GM18526 (cell line): ENCODE data around the gene CDH4.

ENCODE experiments used
- POLR2A ChIP-seq: IDR thresholded peaks from 3 replicates; pipeline ENCODE4 v1.6.1; 2011; ENCODE audit not compliant: insufficient read length; ENCODE audit errors: extremely low read depth

CDH4 gene

GRCh38 chr20:61556111-61556510 is 304.1 kb downstream of the CDH4 start:
- TF ChIP-seq POLR2A, result no peak

GRCh38 chr20:61556673-61557072 is 304.6 kb downstream of the CDH4 start:
- no peak for TF ChIP-seq POLR2A

GRCh38 chr20:61557621-61558020 is 305.6 kb downstream of the CDH4 start:
- no peak for TF ChIP-seq POLR2A

- no peak for TF ChIP-seq POLR2A
Observed at GRCh38 chr20:61558726-61559125, 306.7 kb downstream of the CDH4 start.

GRCh38 chr20:61559706-61560315 is 307.8 kb downstream of the CDH4 start:
- TF ChIP-seq POLR2A, result no peak

- no peak for TF ChIP-seq POLR2A
Observed at GRCh38 chr20:61560361-61560853, 308.3 kb downstream of the CDH4 start.

- no peak for TF ChIP-seq POLR2A
Observed at GRCh38 chr20:61561111-61561830, 309.2 kb downstream of the CDH4 start.

- no peak for TF ChIP-seq POLR2A
Observed at GRCh38 chr20:61562491-61562890, 310.4 kb downstream of the CDH4 start.

GRCh38 chr20:61562897-61563504 is 310.9 kb downstream of the CDH4 start:
- no peak for TF ChIP-seq POLR2A

GRCh38 chr20:61564628-61565027 is 312.6 kb downstream of the CDH4 start:
- TF ChIP-seq POLR2A, result no peak

- no peak for TF ChIP-seq POLR2A
Observed at GRCh38 chr20:61565791-61566190, 313.7 kb downstream of the CDH4 start.

GRCh38 chr20:61566691-61567090 is 314.6 kb downstream of the CDH4 start:
- no peak for TF ChIP-seq POLR2A

- no peak for TF ChIP-seq POLR2A
Observed at GRCh38 chr20:61567204-61567603, 315.1 kb downstream of the CDH4 start.

GRCh38 chr20:61569825-61570224 is 317.8 kb downstream of the CDH4 start:
- no peak for TF ChIP-seq POLR2A

- no peak for TF ChIP-seq POLR2A
Observed at GRCh38 chr20:61570646-61571195, 318.7 kb downstream of the CDH4 start.

GRCh38 chr20:61571221-61571620 is 319.2 kb downstream of the CDH4 start:
- TF ChIP-seq POLR2A, result no peak
